Prostate gland (tissue), 2 donors: Measurements from ENCODE around the gene CHSY1. TPM values are rescaled to one million over a fixed set of nuclear protein-coding genes. Genes with fewer than 3 reads are reported as not detected.
A peak's percentile ranks its signal among the peaks of the same experiment; 100 is the strongest.

Experiments used
- DNase-seq: peaks from one replicate; pipeline ENCODE4 v3.0.0-alpha.2; 2019; ENCODE audit warnings: low spot score
- H3K27ac ChIP-seq, 2 donors: fragments of 200-600 bp; sonication (generic); 2 replicates each; pipeline ENCODE4 v1.5.1; 2017 to 2019
- H3K27me3 ChIP-seq: fragments of 200-600 bp; sonication (generic); replicated peaks from 2 replicates; pipeline ENCODE4 v1.5.1; 2019; ENCODE audit not compliant: insufficient read depth
- H3K36me3 ChIP-seq, 2 donors: fragments of 200-600 bp; sonication (generic); 1 replicate in 1 of 2; 2 replicates in 1 of 2; pipeline versions ENCODE4 v1.5.1 to v1.8.1; 2017 to 2019
- H3K4me1 ChIP-seq: fragments of 200-600 bp; sonication (generic); replicated peaks from 2 replicates; pipeline ENCODE4 v1.5.1; 2019
- H3K4me3 ChIP-seq, 2 donors: fragments of 200-600 bp; sonication (generic); 2 replicates each; pipeline ENCODE4 v1.5.1; 2017 to 2019
- H3K9me3 ChIP-seq: fragments of 200-600 bp; sonication (generic); 2 replicates; pipeline ENCODE4 v1.5.1; 2017
- CTCF ChIP-seq, 4 experiments: fragments of 200-600 bp in 2 of 4; fragments of 450-650 bp in 2 of 4; sonication (generic) in 2 of 4; IDR thresholded peaks; 1 replicate in 3 of 4; 2 replicates in 1 of 4; pipeline ENCODE4 v1.5.1; 2016 to 2019; ENCODE audit warnings: antibody characterized with exemption in 4 of 4, mild to moderate bottlenecking in 2 of 4, moderate library complexity in 2 of 4
- POLR2A ChIP-seq: fragments of 450-650 bp; IDR thresholded peaks from one replicate; pipeline ENCODE4 v1.6.1; 2016; ENCODE audit warnings: antibody characterized with exemption, mild to moderate bottlenecking
- POLR2AphosphoS5 ChIP-seq: sonication (generic); formaldehyde crosslinking; IDR thresholded peaks from one replicate; pipeline ENCODE4 v1.6.1; 2017; ENCODE audit warnings: antibody characterized with exemption
- WGBS: methylation state at CpG from one replicate; pipeline ENCODE4 v1.1.5; 2018; 5-methylcytosine and 5-hydroxymethylcytosine counted together
- intact Hi-C: fragments of 100-400 bp; cut with DNase I; formaldehyde crosslinking; loops from one replicate; pipeline ENCODE4 v1.14.2; 2022
- total RNA-seq, 2 donors: library from RNA; depleted of rRNA; stranded (reverse); fragments of >200 nt; gene quantifications; one replicate each; pipeline ENCODE4 v1.1.0, GENCODE V29; 2016

The CHSY1 gene
- total RNA-seq, 2 donors from 2014 or later, result 30.4 to 46.4 TPM

DNA sequence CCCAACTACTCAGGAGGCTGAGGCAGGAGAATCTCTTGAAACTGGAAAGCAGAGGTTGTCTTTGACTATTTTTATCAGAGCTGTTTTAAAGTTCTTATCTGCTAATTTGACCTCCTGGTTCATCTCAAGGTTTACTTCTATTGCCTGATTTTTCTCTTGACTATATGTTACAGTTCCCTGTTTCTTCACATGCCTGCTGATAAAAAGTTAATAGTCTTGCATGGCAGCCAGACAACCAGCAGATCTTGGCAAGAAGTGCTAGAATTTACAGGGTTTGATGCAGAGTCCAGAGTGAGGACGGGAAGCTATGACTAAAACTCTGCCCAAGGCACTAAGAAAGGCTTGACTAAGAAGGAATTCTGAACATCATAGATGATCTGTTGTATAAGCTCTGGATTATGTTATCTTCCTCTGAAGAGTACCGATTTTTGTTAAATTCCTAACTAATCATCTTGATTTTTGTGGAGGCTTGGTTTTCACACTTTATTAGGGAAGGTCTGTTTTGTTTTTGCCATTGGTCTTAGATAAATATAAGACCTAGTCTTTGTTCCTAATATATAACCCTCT, 85.9 kb downstream of the CHSY1 start:
- Histone ChIP-seq H3K27ac (no peak overlapping the region), H3K27me3 (no peaks in the 10 kb centered on the region), H3K36me3 (no peaks in the 10 kb centered on the region), H3K4me3 (no peak overlapping the region), H3K4me1 (peaks cover 3% of the 10 kb centered on the region), H3K9me3 (no peaks in the 10 kb centered on the region)
- WGBS, result 76% methylated on average over 2 of the region's 2 CpGs
- TF ChIP-seq POLR2AphosphoS5, result no peak
- TF ChIP-seq POLR2A, result no peak
- no peak for TF ChIP-seq CTCF (IDR thresholded peaks at IDR 0.05)
- DNase-seq, result no peak
- intact Hi-C loops, result no loop called here

DNA sequence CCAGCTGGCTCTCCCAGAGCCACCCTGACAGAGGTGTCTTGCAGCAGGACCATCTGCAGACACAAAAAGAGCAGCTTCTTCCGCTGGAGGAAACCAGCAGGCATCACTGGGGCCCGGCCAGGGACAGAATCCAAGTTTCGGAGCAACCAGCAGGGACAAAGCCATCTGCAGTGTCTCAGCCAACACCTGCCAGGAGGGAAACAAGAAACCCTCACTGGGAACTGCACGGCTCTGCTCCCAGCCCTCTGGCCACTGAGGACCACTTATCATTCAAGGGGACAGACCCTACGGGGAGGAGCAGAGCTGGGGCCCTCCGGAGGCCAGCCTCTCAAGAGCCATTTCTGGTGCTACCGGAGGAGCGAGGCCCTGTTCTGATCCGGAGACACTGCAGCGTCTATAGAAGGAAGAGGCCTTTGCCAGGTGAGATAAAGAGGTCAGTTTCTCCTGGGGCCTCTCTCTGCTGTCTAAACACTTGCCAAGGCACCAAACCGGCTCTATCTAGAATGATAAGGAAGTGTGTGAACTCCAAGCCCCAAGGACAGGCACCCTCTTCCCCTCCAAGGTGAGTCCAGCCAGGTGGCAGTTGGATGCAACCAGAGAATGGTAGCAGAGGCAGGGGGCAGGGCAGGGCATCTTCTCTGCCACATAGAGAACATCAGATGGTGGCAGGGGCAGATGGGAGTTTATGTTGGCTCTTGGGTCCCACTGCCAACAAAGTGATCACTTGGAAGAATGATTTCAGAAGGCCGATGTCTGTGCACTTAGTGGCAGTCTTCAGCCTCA, 89.0 kb downstream of the CHSY1 start:
- Histone ChIP-seq H3K4me1 (peaks cover 3% of the 10 kb centered on the region), H3K27me3 (no peaks in the 10 kb centered on the region), H3K27ac (peak overlapping the region; percentile 26 to 54), H3K4me3 (no peak overlapping the region), H3K9me3 (no peaks in the 10 kb centered on the region), H3K36me3 (no peaks in the 10 kb centered on the region)
- TF ChIP-seq POLR2AphosphoS5 (peak; percentile 40), POLR2A (no peak), CTCF (IDR thresholded peaks at IDR 0.05) (peak in 1 of 4 experiments; percentile 36)
- intact Hi-C loops, result no loop called here
- 32% methylated on average over 12 of the region's 12 CpGs for WGBS
- peak; percentile 60 for DNase-seq

DNA sequence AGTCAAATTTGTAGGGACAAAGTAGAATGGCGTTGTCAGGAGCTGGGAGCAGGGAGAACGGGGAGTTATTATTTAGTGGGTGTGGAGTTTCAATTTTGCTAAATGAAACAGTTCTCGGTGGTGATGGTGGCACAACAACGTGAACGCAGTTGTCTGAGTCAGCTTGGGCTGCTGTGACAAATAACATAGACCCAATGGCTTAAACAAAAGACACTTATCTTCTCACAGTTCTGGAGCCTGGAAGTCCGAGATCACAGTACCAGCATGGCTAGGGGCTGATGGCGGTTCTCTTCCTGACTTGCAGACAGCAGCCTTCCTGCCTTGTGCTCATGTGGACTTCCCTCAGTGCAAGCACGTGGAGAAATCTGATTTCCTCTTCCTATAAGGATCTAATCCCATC, 90.2 kb downstream of the CHSY1 start:
- Histone ChIP-seq H3K27ac (no peak overlapping the region), H3K4me1 (no peaks in the 10 kb centered on the region), H3K4me3 (no peak overlapping the region), H3K27me3 (no peaks in the 10 kb centered on the region), H3K9me3 (no peaks in the 10 kb centered on the region), H3K36me3 (no peaks in the 10 kb centered on the region)
- 92% methylated on average over 8 of the region's 8 CpGs for WGBS
- no peak for DNase-seq
- TF ChIP-seq POLR2A (no peak), POLR2AphosphoS5 (no peak), CTCF (IDR thresholded peaks at IDR 0.05) (no peak)
- intact Hi-C loops, result no loop called here

DNA sequence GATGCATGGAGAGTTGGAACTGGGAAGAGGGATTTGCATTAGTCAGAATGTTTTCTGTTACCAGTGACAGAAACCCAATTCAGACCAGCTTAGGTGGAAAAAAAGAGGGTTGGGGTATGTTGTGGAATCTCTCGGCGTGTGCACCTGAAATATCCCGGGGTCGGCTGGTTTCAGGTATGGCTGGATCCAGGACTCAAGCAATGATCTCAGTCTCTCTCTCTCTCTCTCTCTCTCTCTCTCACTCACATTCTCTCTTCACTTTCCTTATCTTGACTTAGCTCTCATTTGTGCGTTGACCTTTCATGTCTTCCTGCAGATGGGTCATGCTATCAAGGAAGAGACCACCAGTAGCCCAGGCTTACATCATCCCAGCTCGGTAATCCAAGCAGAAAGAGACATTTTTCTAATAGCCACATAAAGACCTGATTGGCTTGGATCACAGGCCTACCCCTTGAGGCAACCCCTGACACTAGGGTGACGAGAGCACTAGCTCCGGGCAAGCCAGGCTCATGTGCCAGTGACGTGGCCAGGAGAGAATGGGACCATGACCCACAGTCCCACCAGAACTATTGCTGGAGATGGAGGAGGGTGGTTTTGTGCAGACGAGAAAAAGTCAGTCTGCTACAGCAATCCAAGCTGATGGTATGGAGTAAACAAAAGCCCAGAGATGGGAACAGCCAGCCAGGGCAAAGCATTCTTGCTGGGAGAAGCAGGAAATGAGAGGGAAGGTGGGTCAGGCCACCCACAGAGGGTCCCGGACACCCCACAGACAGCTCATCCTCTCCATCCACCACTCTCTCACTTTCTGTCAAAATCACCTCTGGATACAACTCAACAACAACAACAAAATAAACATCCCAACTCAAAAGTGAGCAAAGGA, 91.7 kb downstream of the CHSY1 start:
- WGBS, result 85% methylated on average over 11 of the region's 11 CpGs
- intact Hi-C loops, result no loop called here
- no peak for DNase-seq
- H3K9me3 ChIP-seq, result no peaks in the 10 kb centered on the region
- no peak overlapping the region for H3K27ac ChIP-seq
- TF ChIP-seq POLR2A (no peak), CTCF (IDR thresholded peaks at IDR 0.05) (no peak), POLR2AphosphoS5 (no peak)
- H3K36me3 ChIP-seq, result no peaks in the 10 kb centered on the region
- H3K4me1 ChIP-seq, result no peaks in the 10 kb centered on the region
- no peak overlapping the region for H3K4me3 ChIP-seq
- H3K27me3 ChIP-seq, result no peaks in the 10 kb centered on the region
